GM10266 (cell line): ENCODE data around the gene LY86.

Source experiments
- DNase-seq: peaks from one replicate; pipeline ENCODE4 v3.0.0; 2012; ENCODE audit errors: extremely low spot score
- TF ChIP-seq, protein P1 (sequence below): IDR thresholded peaks from 2 replicates; pipeline ENCODE4 v1.5.1; 2012; ENCODE audit warnings: mild to moderate bottlenecking, low read depth; ENCODE audit not compliant: control insufficient read depth, insufficient read depth; ENCODE audit errors: missing control alignments

LY86 gene

GRCh38 chr6:6646384-6646783 lies 57.9 kb downstream of the LY86 start:
- TF ChIP-seq, protein P1, sequence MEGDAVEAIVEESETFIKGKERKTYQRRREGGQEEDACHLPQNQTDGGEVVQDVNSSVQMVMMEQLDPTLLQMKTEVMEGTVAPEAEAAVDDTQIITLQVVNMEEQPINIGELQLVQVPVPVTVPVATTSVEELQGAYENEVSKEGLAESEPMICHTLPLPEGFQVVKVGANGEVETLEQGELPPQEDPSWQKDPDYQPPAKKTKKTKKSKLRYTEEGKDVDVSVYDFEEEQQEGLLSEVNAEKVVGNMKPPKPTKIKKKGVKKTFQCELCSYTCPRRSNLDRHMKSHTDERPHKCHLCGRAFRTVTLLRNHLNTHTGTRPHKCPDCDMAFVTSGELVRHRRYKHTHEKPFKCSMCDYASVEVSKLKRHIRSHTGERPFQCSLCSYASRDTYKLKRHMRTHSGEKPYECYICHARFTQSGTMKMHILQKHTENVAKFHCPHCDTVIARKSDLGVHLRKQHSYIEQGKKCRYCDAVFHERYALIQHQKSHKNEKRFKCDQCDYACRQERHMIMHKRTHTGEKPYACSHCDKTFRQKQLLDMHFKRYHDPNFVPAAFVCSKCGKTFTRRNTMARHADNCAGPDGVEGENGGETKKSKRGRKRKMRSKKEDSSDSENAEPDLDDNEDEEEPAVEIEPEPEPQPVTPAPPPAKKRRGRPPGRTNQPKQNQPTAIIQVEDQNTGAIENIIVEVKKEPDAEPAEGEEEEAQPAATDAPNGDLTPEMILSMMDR: no peak
- DNase-seq: no peak

GRCh38 chr6:6646859-6647258 lies 58.3 kb downstream of the LY86 start:
- TF ChIP-seq, protein P1: peak; percentile 13
- DNase-seq: no peak

DNA sequence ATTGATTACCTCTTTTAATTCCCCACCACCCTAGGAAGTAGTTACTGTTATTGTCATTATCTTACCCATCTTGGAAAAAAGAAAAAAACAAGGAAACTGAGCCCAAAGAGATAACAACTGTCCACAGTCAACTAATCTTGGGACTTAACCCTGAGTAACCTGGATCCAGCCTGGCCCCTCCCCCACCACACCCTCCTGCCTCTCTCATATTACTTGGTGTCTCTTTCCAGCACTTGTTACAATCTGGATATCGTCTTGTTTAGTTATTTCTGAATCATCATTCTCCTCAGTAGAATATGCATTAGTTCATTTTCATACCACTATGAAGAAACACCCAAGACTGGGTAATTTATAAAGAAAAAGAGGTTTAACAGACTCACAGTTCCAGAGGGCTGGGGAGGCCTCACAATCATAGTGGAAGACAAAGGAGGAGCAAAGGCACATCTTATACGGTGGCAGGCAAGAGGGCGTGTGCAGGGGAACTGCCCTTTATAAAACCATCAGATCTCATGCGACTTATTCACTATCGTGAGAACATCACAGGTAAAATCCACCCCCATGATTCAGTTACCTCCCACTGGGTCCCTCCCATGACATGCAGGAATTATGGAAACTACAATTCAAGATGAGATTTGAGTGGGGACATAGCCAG lies 60.3 kb downstream of the LY86 start:
- DNase-seq: no peak
- TF ChIP-seq, protein P1: no peak

GRCh38 chr6:6649824-6650349 lies 61.4 kb downstream of the LY86 start:
- no peak for DNase-seq

GRCh38 chr6:6650839-6651238 lies 62.3 kb downstream of the LY86 start:
- TF ChIP-seq, protein P1: no peak
- no peak for DNase-seq

More at GRCh38 chr6:6649824-6650349, 61.4 kb downstream of the LY86 start:
- TF ChIP-seq, protein P1: no peak

- DNase-seq: no peak
- TF ChIP-seq, protein P1: peak; percentile 2
Measured at GRCh38 chr6:6651335-6651734, 62.8 kb downstream of the LY86 start.

DNA sequence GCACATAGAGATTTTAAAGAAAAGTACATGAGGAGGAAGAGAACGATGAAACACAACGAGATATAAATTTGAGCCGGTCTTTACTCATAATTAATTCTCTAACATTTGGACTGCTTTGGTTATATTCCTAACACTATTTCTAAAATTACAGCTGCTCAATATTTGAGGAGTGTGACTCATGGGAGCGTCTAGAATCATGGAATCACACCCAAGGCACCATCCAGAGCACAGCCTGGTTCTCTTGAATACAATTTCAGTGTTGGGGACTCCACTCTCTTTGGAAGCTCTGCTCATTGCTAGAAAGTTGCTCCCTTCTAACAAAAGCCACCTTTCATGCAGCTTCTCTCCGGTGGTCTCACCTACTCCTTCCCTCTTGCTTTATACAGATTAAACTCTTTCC lies 64.4 kb downstream of the LY86 start:
- TF ChIP-seq, protein P1: no peak

More for the DNA sequence above, 64.4 kb downstream of the LY86 start:
- DNase-seq: no peak
